Loucy (cell line): ENCODE data around the gene DGCR8.

Experiments used
- H2AFZ ChIP-seq: fragments of 200-600 bp; sonication (generic); 2 replicates; pipeline ENCODE4 v1.6.0; 2016; ENCODE audit warnings: antibody characterized with exemption, mild to moderate bottlenecking, low read length, moderate library complexity
- H3F3A ChIP-seq: fragments of 200-600 bp; 2 replicates; pipeline ENCODE4 v1.6.0; 2016; ENCODE audit warnings: antibody characterized with exemption, low read depth, mild to moderate bottlenecking
- H3K27me3 ChIP-seq: fragments of 200-600 bp; sonication (generic); 2 replicates; pipeline ENCODE4 v1.6.1; 2014; ENCODE audit warnings: low read length, mild to moderate bottlenecking; ENCODE audit not compliant: insufficient read depth, poor library complexity, severe bottlenecking
- H3K36me3 ChIP-seq: fragments of 200-600 bp; sonication (generic); 2 replicates; pipeline ENCODE4 v1.6.1; 2016; ENCODE audit warnings: low read length; ENCODE audit not compliant: insufficient read depth
- H3K4me1 ChIP-seq: fragments of 200-600 bp; sonication (generic); 2 replicates; pipeline ENCODE4 v1.5.1; 2014; ENCODE audit warnings: low read length, mild to moderate bottlenecking; ENCODE audit not compliant: insufficient read depth, poor library complexity, severe bottlenecking
- H3K4me2 ChIP-seq: fragments of 200-600 bp; sonication (generic); 2 replicates; pipeline ENCODE4 v1.6.0; 2014; ENCODE audit warnings: antibody characterized with exemption, low read length, low read depth, mild to moderate bottlenecking; ENCODE audit not compliant: poor library complexity, severe bottlenecking
- H3K4me3 ChIP-seq: fragments of 200-600 bp; sonication (generic); 2 replicates; pipeline ENCODE4 v1.5.1; 2014; ENCODE audit warnings: low read length, mild to moderate bottlenecking, mixed read lengths; ENCODE audit not compliant: poor library complexity, severe bottlenecking
- H3K79me2 ChIP-seq: fragments of 200-600 bp; sonication (generic); 2 replicates; pipeline ENCODE4 v1.6.1; 2014; ENCODE audit warnings: low read length; ENCODE audit not compliant: insufficient read depth
- H3K9ac ChIP-seq: fragments of 200-600 bp; sonication (generic); 2 replicates; pipeline ENCODE4 v1.6.0; 2014; ENCODE audit warnings: mild to moderate bottlenecking, low read depth, low read length, moderate library complexity; ENCODE audit not compliant: poor library complexity, severe bottlenecking
- H3K9me2 ChIP-seq: fragments of 200-600 bp; sonication (generic); replicated peaks from 2 replicates; pipeline ENCODE4 v1.6.1; 2016; ENCODE audit warnings: low read depth, low read length, mixed read lengths
- H3K9me3 ChIP-seq: fragments of 200-600 bp; sonication (generic); 2 replicates; pipeline ENCODE4 v1.6.1; 2014; ENCODE audit warnings: mild to moderate bottlenecking, antibody characterized with exemption, low read length, low read depth; ENCODE audit not compliant: insufficient read depth
- H4K20me1 ChIP-seq: fragments of 200-600 bp; sonication (generic); 2 replicates; pipeline ENCODE4 v1.6.0; 2014; ENCODE audit warnings: antibody characterized with exemption, low read length, mild to moderate bottlenecking; ENCODE audit not compliant: insufficient read depth, poor library complexity, severe bottlenecking
- CTCF ChIP-seq: fragments of 200-600 bp; sonication (generic); conservative IDR thresholded peaks from 2 replicates; pipeline ENCODE4 v1.5.1; 2014; ENCODE audit warnings: mild to moderate bottlenecking, antibody characterized with exemption, low read length
- EZH2phosphoT487 ChIP-seq: fragments of 200-600 bp; IDR thresholded peaks from 2 replicates; pipeline ENCODE4 v1.6.1; 2018; ENCODE audit warnings: antibody characterized with exemption, mild to moderate bottlenecking, moderate library complexity, borderline replicate concordance

The DGCR8 gene

DNA sequence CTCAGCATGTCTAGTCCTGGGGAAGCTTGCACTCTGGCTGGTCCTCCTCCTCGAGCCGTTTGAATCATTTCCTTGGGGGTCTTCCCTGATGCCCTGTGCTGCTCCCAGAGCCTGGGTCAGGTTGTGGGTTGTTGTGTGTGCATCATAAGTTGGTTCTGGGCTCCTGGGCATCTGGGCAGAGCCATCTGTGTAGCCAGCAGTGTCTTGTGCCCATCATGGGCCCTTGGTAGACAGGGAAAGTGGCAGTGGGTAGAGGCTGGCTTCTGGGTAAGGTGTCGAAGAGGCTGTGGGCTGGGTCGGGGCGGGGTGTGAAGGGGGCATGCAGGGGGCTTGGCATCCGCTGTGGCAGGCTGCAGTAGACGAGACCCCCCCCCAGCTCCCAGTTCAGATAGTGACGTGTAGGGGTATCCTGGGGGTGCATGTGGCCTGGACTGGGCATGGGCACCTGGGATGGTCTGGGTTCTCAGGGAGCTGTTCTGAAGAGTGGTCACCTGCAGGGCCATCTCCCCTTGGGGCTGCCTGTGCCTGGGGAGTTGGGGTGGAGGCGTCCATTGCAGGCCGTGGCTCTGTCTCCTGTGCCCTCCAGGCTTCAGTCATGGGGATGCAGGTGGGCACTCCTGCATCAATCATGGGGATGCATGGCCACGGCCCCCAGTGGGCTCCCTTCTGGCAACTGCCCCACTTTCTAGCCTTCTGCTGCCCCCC lies 44.2 kb downstream of the DGCR8 start:
- Histone ChIP-seq H3K36me3 (peaks cover 90% of the 10 kb centered on the region; the same call in 1 of the 2 replicates), H3K9me2 (no peaks in the 10 kb centered on the region), H3K27me3 (no peaks in the 10 kb centered on the region), H3K4me1 (peaks cover 27% of the 10 kb centered on the region), H3K9me3 (no peaks in the 10 kb centered on the region), H3F3A (0 out of 2 replicates have a peak, but pooled peaks cover 2% of the 10 kb centered on the region), H3K79me2 (peaks cover 58% of the 10 kb centered on the region), H3K9ac (no peak overlapping the region), H3K4me2 (no peak overlapping the region), H2AFZ (no peak overlapping the region), H4K20me1 (peaks cover 64% of the 10 kb centered on the region), H3K4me3 (no peak overlapping the region)
- TF ChIP-seq EZH2phosphoT487 (no peak), CTCF (no peak)

DNA sequence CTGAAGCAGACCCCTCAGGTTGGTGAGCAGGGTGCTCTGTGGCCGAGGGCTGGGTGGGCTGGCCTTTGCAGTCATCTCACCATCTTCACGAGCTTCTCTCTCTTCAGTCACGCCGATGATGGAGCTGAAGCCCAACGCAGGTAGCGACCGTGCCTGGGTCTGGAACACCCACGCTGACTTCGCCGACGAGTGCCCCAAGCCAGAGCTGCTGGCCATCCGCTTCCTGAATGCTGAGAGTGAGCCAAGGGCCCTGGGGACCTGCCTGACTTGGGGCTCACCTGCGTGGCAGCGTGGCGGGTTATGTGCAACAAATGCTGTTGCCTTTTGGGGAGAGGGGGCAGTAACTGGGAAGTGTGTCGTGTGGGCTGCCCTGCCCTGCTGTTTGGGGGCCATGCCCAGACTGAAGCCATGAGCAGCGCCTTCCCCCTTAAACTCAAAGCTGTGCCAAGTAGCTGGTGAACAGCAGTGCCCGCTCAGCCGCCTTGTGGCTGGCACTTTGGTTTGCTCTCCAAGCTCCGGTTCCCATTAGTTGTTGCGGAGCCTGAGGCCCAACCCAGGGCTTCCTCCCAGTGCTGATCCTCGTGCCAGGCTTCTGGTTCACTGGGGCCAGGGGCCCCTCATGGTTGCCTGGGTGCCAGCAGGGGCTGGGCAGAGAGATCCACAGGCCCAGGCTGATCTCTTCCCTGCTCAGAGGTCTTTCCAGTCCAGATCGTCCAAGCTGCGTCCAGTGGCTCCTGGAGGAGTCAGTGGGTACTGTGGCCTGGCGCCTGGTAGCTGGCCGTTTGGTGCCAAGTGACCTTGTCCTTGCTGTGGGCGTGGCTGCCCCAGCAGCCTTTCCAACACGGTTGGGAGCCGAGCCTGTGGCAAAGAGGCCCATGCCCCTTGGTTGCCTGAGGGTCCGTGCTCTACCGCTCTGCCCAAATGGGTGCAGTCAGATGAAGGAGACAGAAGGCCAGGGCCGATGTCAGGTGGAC lies 45.4 kb downstream of the DGCR8 start:
- no peaks in the 10 kb centered on the region for H3K27me3 ChIP-seq
- no peak overlapping the region for H3K4me3 ChIP-seq
- H3F3A ChIP-seq: 0 out of 2 replicates have a peak, but pooled peaks cover 2% of the 10 kb centered on the region
- no peaks in the 10 kb centered on the region for H3K9me3 ChIP-seq
- no peak overlapping the region for H2AFZ ChIP-seq
- H3K36me3 ChIP-seq: peaks cover 79% of the 10 kb centered on the region; the same call in 1 of the 2 replicates
- no peak for TF ChIP-seq EZH2phosphoT487
- no peak for TF ChIP-seq CTCF
- H3K4me1 ChIP-seq: peaks cover 15% of the 10 kb centered on the region
- H3K9me2 ChIP-seq: no peaks in the 10 kb centered on the region
- no peak overlapping the region for H3K9ac ChIP-seq
- no peak overlapping the region for H3K4me2 ChIP-seq
- peaks cover 52% of the 10 kb centered on the region for H4K20me1 ChIP-seq
- peaks cover 45% of the 10 kb centered on the region for H3K79me2 ChIP-seq

GRCh38 chr22:20126284-20127029 lies 46.4 kb downstream of the DGCR8 start:
- peaks cover 72% of the 10 kb centered on the region; the same call in 1 of the 2 replicates for H3K36me3 ChIP-seq
- TF ChIP-seq EZH2phosphoT487 (no peak), CTCF (no peak)
- no peak overlapping the region for H3K4me3 ChIP-seq
- H3K27me3 ChIP-seq: no peaks in the 10 kb centered on the region
- H3K4me1 ChIP-seq: peaks cover 10% of the 10 kb centered on the region
- no peaks in the 10 kb centered on the region for H3K9me3 ChIP-seq
- H4K20me1 ChIP-seq: peaks cover 43% of the 10 kb centered on the region
- no peak overlapping the region for H3K9ac ChIP-seq
- H2AFZ ChIP-seq: no peak overlapping the region
- H3F3A ChIP-seq: 0 out of 2 replicates have a peak, but pooled peaks cover 2% of the 10 kb centered on the region
- no peak overlapping the region for H3K4me2 ChIP-seq
- H3K79me2 ChIP-seq: peaks cover 36% of the 10 kb centered on the region
- no peaks in the 10 kb centered on the region for H3K9me2 ChIP-seq
